ENCODE measurements around the gene CLDN34. TPM values are rescaled to one million over a fixed set of nuclear protein-coding genes. Genes with fewer than 3 reads are reported as not detected.

CLDN34 gene
- total RNA-seq, 1 donor from 2014 or later = 0.33 TPM

DNA sequence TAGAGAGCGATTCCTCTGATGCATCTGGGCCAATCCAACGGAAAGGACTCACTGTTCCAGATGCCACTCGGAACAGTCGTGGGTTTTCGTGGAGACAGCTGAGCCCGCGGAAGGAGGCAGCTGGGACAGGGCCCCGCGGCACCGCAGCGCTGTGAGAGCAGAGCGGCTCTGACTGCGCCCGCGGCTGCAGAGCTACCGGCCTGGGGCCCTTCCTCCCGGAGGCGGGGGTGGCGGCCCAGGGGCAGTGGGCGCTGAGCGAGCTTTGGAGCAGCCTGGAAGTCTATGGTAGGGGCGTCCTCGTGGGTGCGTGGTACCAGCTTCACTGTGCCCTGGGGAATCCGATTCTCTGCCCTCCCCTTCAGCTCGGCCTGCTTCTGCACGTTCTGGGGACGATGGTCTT lies 24.9 kb downstream of the CLDN34 start:
- peaks cover 7% of the 10 kb centered on the region for H3K9me3 Mint-ChIP-seq
- H3K36me3 Mint-ChIP-seq (ENCODE audit: low read depth) = peaks cover 3% of the 10 kb centered on the region
- no peak overlapping the region for H3K27ac Mint-ChIP-seq (ENCODE audit: unreplicated experiment)
- no peaks in the 10 kb centered on the region for H3K4me1 Mint-ChIP-seq
- DNase-seq (ENCODE audit: low read depth, low spot score) = no peak
- no peak overlapping the region for H3K4me3 Mint-ChIP-seq
- no peaks in the 10 kb centered on the region for H3K27me3 Mint-ChIP-seq (ENCODE audit: low read depth)
- TF ChIP-seq, protein P1, sequence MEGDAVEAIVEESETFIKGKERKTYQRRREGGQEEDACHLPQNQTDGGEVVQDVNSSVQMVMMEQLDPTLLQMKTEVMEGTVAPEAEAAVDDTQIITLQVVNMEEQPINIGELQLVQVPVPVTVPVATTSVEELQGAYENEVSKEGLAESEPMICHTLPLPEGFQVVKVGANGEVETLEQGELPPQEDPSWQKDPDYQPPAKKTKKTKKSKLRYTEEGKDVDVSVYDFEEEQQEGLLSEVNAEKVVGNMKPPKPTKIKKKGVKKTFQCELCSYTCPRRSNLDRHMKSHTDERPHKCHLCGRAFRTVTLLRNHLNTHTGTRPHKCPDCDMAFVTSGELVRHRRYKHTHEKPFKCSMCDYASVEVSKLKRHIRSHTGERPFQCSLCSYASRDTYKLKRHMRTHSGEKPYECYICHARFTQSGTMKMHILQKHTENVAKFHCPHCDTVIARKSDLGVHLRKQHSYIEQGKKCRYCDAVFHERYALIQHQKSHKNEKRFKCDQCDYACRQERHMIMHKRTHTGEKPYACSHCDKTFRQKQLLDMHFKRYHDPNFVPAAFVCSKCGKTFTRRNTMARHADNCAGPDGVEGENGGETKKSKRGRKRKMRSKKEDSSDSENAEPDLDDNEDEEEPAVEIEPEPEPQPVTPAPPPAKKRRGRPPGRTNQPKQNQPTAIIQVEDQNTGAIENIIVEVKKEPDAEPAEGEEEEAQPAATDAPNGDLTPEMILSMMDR (conservative IDR thresholded peaks at IDR 0.05) = no peak

DNA sequence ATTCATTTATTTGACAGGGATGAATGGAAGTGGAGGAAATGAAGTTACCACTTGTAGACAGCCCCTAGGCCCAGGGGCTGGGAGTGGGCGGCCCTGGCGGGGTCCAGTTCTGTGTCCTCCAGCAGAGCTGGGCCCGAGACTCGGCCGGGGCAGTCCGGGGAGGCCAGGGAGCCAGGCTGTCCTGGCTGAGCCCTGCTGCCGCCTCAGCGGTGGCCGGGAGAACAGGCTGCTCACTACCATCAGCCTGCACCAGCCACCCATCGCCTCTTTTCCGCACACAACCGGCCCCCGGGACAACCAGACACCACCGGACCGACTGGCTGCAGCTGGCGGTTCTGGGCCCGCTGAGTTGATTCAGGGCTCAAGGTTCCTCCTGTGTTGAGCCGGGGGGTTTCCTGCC lies 25.6 kb downstream of the CLDN34 start:
- Mint-ChIP-seq H3K9me3 (peaks cover 7% of the 10 kb centered on the region), H3K36me3 (ENCODE audit: low read depth) (peaks cover 3% of the 10 kb centered on the region), H3K4me1 (no peaks in the 10 kb centered on the region), H3K27me3 (ENCODE audit: low read depth) (no peaks in the 10 kb centered on the region), H3K4me3 (no peak overlapping the region), H3K27ac (ENCODE audit: unreplicated experiment) (no peak overlapping the region)
- TF ChIP-seq, protein P1 (conservative IDR thresholded peaks at IDR 0.05) = no peak
- DNase-seq (ENCODE audit: low read depth, low spot score) = no peak

DNA sequence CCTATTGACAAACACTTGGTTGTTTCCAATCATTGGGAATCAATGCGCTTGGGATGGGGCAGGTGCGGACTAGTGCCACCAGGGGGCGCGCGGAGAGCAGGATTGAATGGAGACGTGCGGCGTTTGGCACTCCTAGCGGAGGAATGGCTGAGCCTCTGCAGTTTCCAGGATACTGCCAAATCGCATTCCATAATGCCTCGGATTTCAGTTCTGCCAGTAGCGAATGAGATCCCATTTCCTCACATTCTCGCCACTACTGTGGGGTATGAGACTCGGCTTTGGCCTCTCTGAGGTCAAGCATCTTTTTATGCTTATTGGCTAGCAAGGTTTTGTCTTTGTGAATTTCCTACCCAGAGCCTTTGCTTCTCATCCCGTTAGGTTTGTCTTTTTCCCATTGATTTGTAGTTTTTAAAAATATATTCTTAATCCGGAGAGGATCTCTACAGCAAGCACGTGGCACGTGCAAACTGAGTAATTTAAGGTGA lies 28.7 kb downstream of the CLDN34 start:
- Mint-ChIP-seq H3K27me3 (ENCODE audit: low read depth) (no peaks in the 10 kb centered on the region), H3K9me3 (peaks cover 7% of the 10 kb centered on the region)
- TF ChIP-seq, protein P1 (conservative IDR thresholded peaks at IDR 0.05) = peak; percentile 91

DNA sequence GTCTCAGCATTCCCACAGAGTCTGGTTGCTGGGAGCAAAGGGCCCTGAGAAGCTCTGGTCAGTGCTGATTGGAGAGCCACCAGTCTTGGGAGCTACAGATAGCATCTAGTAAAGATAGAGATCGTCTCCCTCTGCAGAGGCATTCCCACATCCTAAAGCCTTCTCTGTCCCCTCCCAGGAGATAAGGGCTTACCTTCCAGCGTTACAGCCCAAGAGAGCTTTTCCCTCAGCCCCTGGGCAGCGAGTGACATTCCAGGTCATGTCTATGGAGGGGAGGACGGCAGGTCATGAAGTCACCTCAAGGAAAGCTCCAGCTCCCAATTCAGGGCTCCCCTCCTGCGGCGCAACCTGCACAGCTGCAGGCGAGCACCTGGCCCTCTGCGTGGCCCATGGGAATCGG lies 29.9 kb downstream of the CLDN34 start:
- DNase-seq (ENCODE audit: low read depth, low spot score) = no peak
- Mint-ChIP-seq H3K4me3 (no peak overlapping the region), H3K27ac (ENCODE audit: unreplicated experiment) (no peak overlapping the region), H3K27me3 (ENCODE audit: low read depth) (no peaks in the 10 kb centered on the region), H3K4me1 (no peaks in the 10 kb centered on the region), H3K9me3 (peaks cover 7% of the 10 kb centered on the region), H3K36me3 (ENCODE audit: low read depth) (peaks cover 3% of the 10 kb centered on the region)
- TF ChIP-seq, protein P1 (conservative IDR thresholded peaks at IDR 0.05) = no peak

More for the DNA sequence above, 28.7 kb downstream of the CLDN34 start:
- Mint-ChIP-seq H3K36me3 (ENCODE audit: low read depth) (peaks cover 3% of the 10 kb centered on the region), H3K4me3 (no peak overlapping the region), H3K4me1 (no peaks in the 10 kb centered on the region), H3K27ac (ENCODE audit: unreplicated experiment) (no peak overlapping the region)
- DNase-seq (ENCODE audit: low read depth, low spot score) = peak; percentile 70

DNA sequence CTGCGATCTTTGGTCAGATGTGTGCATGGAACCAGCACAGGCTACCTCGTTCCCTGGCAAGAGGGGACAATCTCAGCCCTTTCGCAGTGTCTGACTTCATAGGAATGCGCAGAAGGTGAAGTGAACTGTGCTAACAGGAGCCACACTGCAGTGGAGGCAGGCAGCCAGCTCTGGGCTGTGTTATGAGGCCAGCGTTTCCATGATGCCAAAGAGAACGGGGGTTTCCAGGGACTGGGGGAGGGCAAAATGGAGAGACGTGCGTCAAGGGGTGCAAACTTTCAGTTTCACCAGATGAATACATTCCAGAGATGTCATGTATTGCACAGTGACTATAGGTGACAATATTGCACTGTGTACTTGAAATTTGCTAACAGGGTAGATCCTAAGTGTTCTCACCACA lies 30.4 kb downstream of the CLDN34 start:
- no peaks in the 10 kb centered on the region for H3K4me1 Mint-ChIP-seq
- TF ChIP-seq, protein P1 (conservative IDR thresholded peaks at IDR 0.05) = no peak
- H3K4me3 Mint-ChIP-seq = no peak overlapping the region
- peaks cover 7% of the 10 kb centered on the region for H3K9me3 Mint-ChIP-seq
- H3K27ac Mint-ChIP-seq (ENCODE audit: unreplicated experiment) = no peak overlapping the region
- no peaks in the 10 kb centered on the region for H3K27me3 Mint-ChIP-seq (ENCODE audit: low read depth)
- DNase-seq (ENCODE audit: low read depth, low spot score) = no peak
- peaks cover 3% of the 10 kb centered on the region for H3K36me3 Mint-ChIP-seq (ENCODE audit: low read depth)
